OCI-LY7 (cell line): ENCODE data around the gene KDM1A. TPM values are rescaled to one million over a fixed set of nuclear protein-coding genes. Genes with fewer than 3 reads are reported as not detected.
A peak's percentile ranks its signal among the peaks of the same experiment; 100 is the strongest.
"Not testable (repeated sequence)": the region's sequence is repeated elsewhere in the genome, so short reads cannot be mapped to it uniquely, and the experiment has no call there.

Experiments used
- BruUV-seq: library from RNA; stranded (reverse); fragments of 400-500 nt; replicated peaks from 2 replicates; lab custom pipeline; 2021; lab: Mats Ljungman, UMichigan
- CTCF ChIA-PET: fragments of 300-600 bp; sonication (Branson Sonifier 250); formaldehyde crosslinking; loops from one replicate; lab custom pipeline; 2022; ENCODE audit warnings: antibody characterized with exemption; ENCODE audit not compliant: unreplicated experiment; lab: Charles Lee
- POLR2A ChIA-PET: fragments of 300-600 bp; sonication (Branson Sonifier 250); formaldehyde crosslinking; loops from one replicate; lab custom pipeline; 2022; ENCODE audit warnings: antibody characterized with exemption; lab: Charles Lee
- DNase-seq: peaks from one replicate; pipeline ENCODE4 v3.0.0-alpha.2; 2015; ENCODE audit warnings: low spot score
- H2AFZ ChIP-seq: fragments of 200-600 bp; sonication (generic), shearing (Covaris generic); 2 replicates; pipeline ENCODE4 v1.6.1; 2014; ENCODE audit warnings: mild to moderate bottlenecking, antibody characterized with exemption, low read length, moderate library complexity
- H3K27ac ChIP-seq: fragments of 200-600 bp; sonication (generic); 2 replicates; pipeline ENCODE4 v1.5.1; 2014; ENCODE audit warnings: mixed run types, low read depth, mild to moderate bottlenecking, moderate library complexity, low read length, inconsistent platforms; ENCODE audit not compliant: poor library complexity, severe bottlenecking
- H3K36me3 ChIP-seq: fragments of 200-600 bp; sonication (generic); 2 replicates; pipeline ENCODE4 v1.6.1; 2014; ENCODE audit warnings: mild to moderate bottlenecking, antibody characterized with exemption, low read length, moderate library complexity, mixed read lengths; ENCODE audit not compliant: insufficient read depth
- H3K4me1 ChIP-seq: fragments of 200-600 bp; sonication (generic); 2 replicates; pipeline ENCODE4 v1.5.1; 2014; ENCODE audit warnings: mild to moderate bottlenecking, low read length; ENCODE audit not compliant: insufficient read depth, poor library complexity, severe bottlenecking
- H3K4me2 ChIP-seq: fragments of 200-600 bp; sonication (generic); 2 replicates; pipeline ENCODE4 v1.6.1; 2014; ENCODE audit warnings: mild to moderate bottlenecking, low read length
- H3K4me3 ChIP-seq: fragments of 200-600 bp; sonication (generic); 2 replicates; pipeline ENCODE4 v1.5.1; 2014; ENCODE audit warnings: mild to moderate bottlenecking, low read depth, low read length; ENCODE audit not compliant: poor library complexity, severe bottlenecking
- H3K79me2 ChIP-seq: fragments of 200-600 bp; sonication (generic); 2 replicates; pipeline ENCODE4 v1.6.1; 2016; ENCODE audit warnings: low read depth, mild to moderate bottlenecking, low read length, moderate library complexity, mixed read lengths; ENCODE audit not compliant: insufficient read depth
- H3K9me2 ChIP-seq: fragments of 200-600 bp; sonication (generic); 2 replicates; pipeline ENCODE4 v1.6.1; 2016; ENCODE audit warnings: mild to moderate bottlenecking, low read length, mixed read lengths; ENCODE audit not compliant: insufficient read depth
- H3K9me3 ChIP-seq: fragments of 200-600 bp; sonication (generic); 2 replicates; pipeline ENCODE4 v1.6.1; 2014; ENCODE audit warnings: mild to moderate bottlenecking, mixed run types, low read length, mixed read lengths
- H4K20me1 ChIP-seq: fragments of 200-600 bp; sonication (generic); 2 replicates; pipeline ENCODE4 v1.6.1; 2014; ENCODE audit warnings: mild to moderate bottlenecking, antibody characterized with exemption, low read length, moderate library complexity, mixed read lengths; ENCODE audit not compliant: insufficient read depth
- CTCF ChIP-seq: fragments of 200-600 bp; sonication (generic); conservative IDR thresholded peaks from 2 replicates; pipeline ENCODE4 v1.5.1; 2014; ENCODE audit warnings: mild to moderate bottlenecking, antibody characterized with exemption, low read length, moderate library complexity, mixed read lengths
- EZH2phosphoT487 ChIP-seq: fragments of 200-600 bp; sonication (generic); IDR thresholded peaks from 2 replicates; pipeline ENCODE4 v1.6.1; 2018; ENCODE audit warnings: low read depth, borderline replicate concordance, mild to moderate bottlenecking, mixed run types, antibody characterized with exemption, low read length, moderate library complexity, mixed read lengths
- intact Hi-C: fragments of 100-400 bp; cut with micrococcal nuclease; formaldehyde crosslinking; loops from one replicate; pipeline ENCODE4 v1.10.0; 2022; ENCODE audit not compliant: unreplicated experiment
- total RNA-seq, 2 experiments: library from RNA; depleted of rRNA in 1 of 2; stranded (reverse); fragments of >200 nt in 1 of 2; shearing (Covaris generic) in 1 of 2; gene quantifications; 2 replicates each; pipeline ENCODE4 v1.2.3, GENCODE V29; 2014 to 2022

The KDM1A gene
- total RNA-seq, 2 experiments from 2014 or later = 88.8 to 95.5 TPM

GRCh38 chr1:23008901-23009300 is 10.4 kb upstream of the KDM1A start:
- Histone ChIP-seq H4K20me1 (no peaks in the 10 kb centered on the region), H3K9me2 (no peaks in the 10 kb centered on the region), H2AFZ (no peak overlapping the region), H3K9me3 (no peaks in the 10 kb centered on the region), H3K4me1 (peaks cover 29% of the 10 kb centered on the region), H3K4me3 (no peak overlapping the region), H3K79me2 (no peaks in the 10 kb centered on the region), H3K27ac (no peak overlapping the region), H3K4me2 (no peak overlapping the region), H3K36me3 (no peaks in the 10 kb centered on the region)
- no peak for DNase-seq
- BruUV-seq = no TSS peak
- TF ChIP-seq CTCF (no peak), EZH2phosphoT487 (no peak)
- intact Hi-C loops = no loop called here
- ChIA-PET POLR2A (no interaction called here), CTCF (no interaction called here)

GRCh38 chr1:23010025-23010424 is 9.2 kb upstream of the KDM1A start:
- H2AFZ ChIP-seq, H3K79me2 ChIP-seq, DNase-seq, CTCF ChIA-PET, H3K4me2 ChIP-seq, H3K9me3 ChIP-seq, H3K36me3 ChIP-seq, BruUV-seq, H3K9me2 ChIP-seq, H3K27ac ChIP-seq, H4K20me1 ChIP-seq, H3K4me3 ChIP-seq, POLR2A ChIA-PET: not testable (repeated sequence)
- intact Hi-C loops = loop anchor here (10.0 kb wide), 1 partner anchor 555 kb away; the partner anchor contains the start of gene ZBTB40
- H3K4me1 ChIP-seq = peaks cover 31% of the 10 kb centered on the region

- intact Hi-C loops = loop anchor here (10.0 kb wide), 1 partner anchor 559 kb away; the partner anchor contains the start of gene ZBTB40
- POLR2A ChIA-PET = interaction anchor here (1.6 kb wide), 1 partner anchor 46 kb away, joined by 3 read pairs; no protein-coding TSS in a partner anchor
- Histone ChIP-seq H3K4me2 (no peak overlapping the region), H3K4me1 (peaks cover 36% of the 10 kb centered on the region), H3K27ac (no peak overlapping the region), H3K9me2 (no peaks in the 10 kb centered on the region), H3K9me3 (no peaks in the 10 kb centered on the region), H4K20me1 (no peaks in the 10 kb centered on the region), H2AFZ (no peak overlapping the region), H3K79me2 (no peaks in the 10 kb centered on the region), H3K4me3 (no peak overlapping the region), H3K36me3 (no peaks in the 10 kb centered on the region)
- CTCF ChIA-PET = no interaction called here
- TF ChIP-seq EZH2phosphoT487 (no peak), CTCF (no peak)
- peak; percentile 43 for DNase-seq
- BruUV-seq = no TSS peak
Measured at GRCh38 chr1:23013657-23014056, 5.6 kb upstream of the KDM1A start.
